ENCODE data around the gene FOXP1. TPM values are rescaled to one million over a fixed set of nuclear protein-coding genes. Genes with fewer than 3 reads are reported as not detected.

The FOXP1 gene
- total RNA-seq, 1 donor from 2014 or later = 26.1 TPM

- TF ChIP-seq CTCF (conservative IDR thresholded peaks at IDR 0.05; ENCODE audit: low read depth, low read length) = no peak
- H3K4me3 ChIP-seq (ENCODE audit: low read depth, low read length) = no peak overlapping the region
- DNase-seq (ENCODE audit: low read depth) = no peak
These were observed 663.9 kb downstream of the FOXP1 start for GRCh38 chr3:70919661-70920060.

GRCh38 chr3:70919091-70919490 lies 664.4 kb downstream of the FOXP1 start:
- no peak for DNase-seq (ENCODE audit: low read depth)
- H3K4me3 ChIP-seq (ENCODE audit: low read depth, low read length) = no peak overlapping the region
- TF ChIP-seq CTCF (conservative IDR thresholded peaks at IDR 0.05; ENCODE audit: low read depth, low read length) = no peak

GRCh38 chr3:70916375-70917055 lies 667.0 kb downstream of the FOXP1 start:
- no peak for TF ChIP-seq CTCF (conservative IDR thresholded peaks at IDR 0.05; ENCODE audit: low read depth, low read length)
- DNase-seq (ENCODE audit: low read depth) = no peak
- H3K4me3 ChIP-seq (ENCODE audit: low read depth, low read length) = no peak overlapping the region

- no peak overlapping the region for H3K4me3 ChIP-seq (ENCODE audit: low read depth, low read length)
- no peak for DNase-seq (ENCODE audit: low read depth)
- TF ChIP-seq CTCF (conservative IDR thresholded peaks at IDR 0.05; ENCODE audit: low read depth, low read length) = no peak
These were observed 668.7 kb downstream of the FOXP1 start for GRCh38 chr3:70914862-70915261.

- no peak for TF ChIP-seq CTCF (conservative IDR thresholded peaks at IDR 0.05; ENCODE audit: low read depth, low read length)
- no peak for DNase-seq (ENCODE audit: low read depth)
- no peak overlapping the region for H3K4me3 ChIP-seq (ENCODE audit: low read depth, low read length)
These were observed 671.8 kb downstream of the FOXP1 start for GRCh38 chr3:70911719-70912118.

- H3K4me3 ChIP-seq (ENCODE audit: low read depth, low read length) = no peak overlapping the region
- no peak for TF ChIP-seq CTCF (conservative IDR thresholded peaks at IDR 0.05; ENCODE audit: low read depth, low read length)
- no peak for DNase-seq (ENCODE audit: low read depth)
These were observed 678.0 kb downstream of the FOXP1 start for GRCh38 chr3:70905491-70905890.

Other genes starting within 250 kb of the FOXP1 start
- gene EIF4E3, start 141.7 kb upstream of the FOXP1 start, total RNA-seq = 2.5 and 2.7 TPM in 2 replicates
- gene GPR27, start 170.1 kb upstream of the FOXP1 start, total RNA-seq = 1.2 and 3.9 TPM in 2 replicates
- not detected in 2 replicates for gene PROK2, start 201.4 kb upstream of the FOXP1 start, total RNA-seq